BE2C (cell line): ENCODE results near the gene AKR1C4. TPM values are rescaled to one million over a fixed set of nuclear protein-coding genes. Genes with fewer than 3 reads are reported as not detected.

Source experiments
- DNase-seq: peaks from one replicate; pipeline ENCODE4 v3.0.0-alpha.2; 2020
- H3K27me3 ChIP-seq: fragments of 250-450 bp; sonication (Bioruptor Pico); 2 replicates; pipeline ENCODE4 v1.5.1; 2020; ENCODE audit warnings: mild to moderate bottlenecking
- H3K36me3 ChIP-seq: fragments of 250-450 bp; sonication (Bioruptor Pico); 2 replicates; pipeline ENCODE4 v1.5.1; 2020; ENCODE audit warnings: mild to moderate bottlenecking
- H3K4me1 ChIP-seq: fragments of 250-450 bp; sonication (Bioruptor Pico); 2 replicates; pipeline ENCODE4 v1.5.1; 2020
- H3K4me3 ChIP-seq: 2 replicates; pipeline ENCODE4 v1.5.1; 2011; ENCODE audit warnings: low read depth, low read length
- H3K9me3 ChIP-seq: fragments of 250-450 bp; sonication (Bioruptor Pico); 2 replicates; pipeline ENCODE4 v1.5.1; 2020
- CTCF ChIP-seq: IDR thresholded peaks from 2 replicates; pipeline ENCODE4 v1.5.1; 2012; ENCODE audit warnings: mild to moderate bottlenecking, low read depth, low read length
- polyA plus RNA-seq: library from polyadenylated mRNA; unstranded; fragments of >200 nt; gene quantifications from one replicate; pipeline ENCODE4 v1.2.1, GENCODE V29; 2012; ENCODE audit warnings: low read depth, missing spikeins; ENCODE audit not compliant: insufficient read length, insufficient read depth

Gene AKR1C4
- polyA plus RNA-seq, result not detected

- H3K4me1 ChIP-seq, result no peaks in the 10 kb centered on the region
- H3K36me3 ChIP-seq, result no peaks in the 10 kb centered on the region
- no peak for DNase-seq
- H3K4me3 ChIP-seq, result no peak within 1 kb of the TSS
- H3K9me3 ChIP-seq, result no peaks in the 10 kb centered on the region
- no peaks in the 10 kb centered on the region for H3K27me3 ChIP-seq
- no peak for TF ChIP-seq CTCF
Measured at GRCh38 chr10:5196702-5197113, at the start of gene AKR1C4. TSS of gene AKR1C4 (plus strand) at chr10:5196837. CDS start at chr10:5196868, 31 bp downstream.

- Histone ChIP-seq H3K9me3 (no peaks in the 10 kb centered on the region), H3K4me3 (no peak overlapping the region), H3K4me1 (no peaks in the 10 kb centered on the region), H3K36me3 (no peaks in the 10 kb centered on the region), H3K27me3 (no peaks in the 10 kb centered on the region)
- no peak for DNase-seq
- no peak for TF ChIP-seq CTCF
Measured at GRCh38 chr10:5146920-5147254, 49.8 kb upstream of the AKR1C4 start.

GRCh38 chr10:5147255-5147980 is 49.2 kb upstream of the AKR1C4 start:
- no peak for TF ChIP-seq CTCF
- Histone ChIP-seq H3K4me1 (no peaks in the 10 kb centered on the region), H3K9me3 (no peaks in the 10 kb centered on the region), H3K4me3 (no peak overlapping the region), H3K27me3 (no peaks in the 10 kb centered on the region), H3K36me3 (no peaks in the 10 kb centered on the region)
- no peak for DNase-seq

GRCh38 chr10:5147981-5148677 is 48.5 kb upstream of the AKR1C4 start:
- H3K36me3 ChIP-seq, result no peaks in the 10 kb centered on the region
- no peak for DNase-seq
- no peaks in the 10 kb centered on the region for H3K9me3 ChIP-seq
- H3K4me1 ChIP-seq, result no peaks in the 10 kb centered on the region
- H3K4me3 ChIP-seq, result no peak overlapping the region
- TF ChIP-seq CTCF, result no peak
- no peaks in the 10 kb centered on the region for H3K27me3 ChIP-seq

GRCh38 chr10:5148678-5149032 is 48.0 kb upstream of the AKR1C4 start:
- TF ChIP-seq CTCF, result no peak
- H3K27me3 ChIP-seq, result no peaks in the 10 kb centered on the region
- no peak for DNase-seq

GRCh38 chr10:5151076-5151475 is 45.6 kb upstream of the AKR1C4 start:
- no peak overlapping the region for H3K4me3 ChIP-seq
- H3K4me1 ChIP-seq, result no peaks in the 10 kb centered on the region
- no peaks in the 10 kb centered on the region for H3K27me3 ChIP-seq
- H3K36me3 ChIP-seq, result no peaks in the 10 kb centered on the region
- H3K9me3 ChIP-seq, result no peaks in the 10 kb centered on the region
- DNase-seq, result no peak
- no peak for TF ChIP-seq CTCF

More at GRCh38 chr10:5148678-5149032, 48.0 kb upstream of the AKR1C4 start:
- no peaks in the 10 kb centered on the region for H3K4me1 ChIP-seq
- H3K36me3 ChIP-seq, result no peaks in the 10 kb centered on the region
- H3K4me3 ChIP-seq, result no peak overlapping the region
- H3K9me3 ChIP-seq, result no peaks in the 10 kb centered on the region
